Transverse colon (tissue), 4 donors: Measurements from ENCODE around the gene CRK. TPM values are rescaled to one million over a fixed set of nuclear protein-coding genes. Genes with fewer than 3 reads are reported as not detected.

Source experiments
- DNase-seq: peaks from one replicate; pipeline ENCODE4 v3.0.0-alpha.2; 2019
- H3K27ac ChIP-seq, 4 donors: fragments of 200-600 bp; sonication (generic); 2 replicates each; pipeline ENCODE4 v1.5.1; 2016 to 2018; ENCODE audit warnings: inconsistent platforms in 4 of 4
- H3K27me3 ChIP-seq: fragments of 200-600 bp; sonication (generic); 2 replicates; pipeline ENCODE4 v1.5.1; 2017; ENCODE audit warnings: inconsistent platforms
- H3K36me3 ChIP-seq, 4 donors: fragments of 200-600 bp; sonication (generic); 2 replicates each; pipeline ENCODE4 v1.5.1; 2017 to 2019; ENCODE audit warnings: inconsistent platforms in 4 of 4
- H3K4me1 ChIP-seq, 4 donors: fragments of 200-600 bp; sonication (generic); 2 replicates each; pipeline ENCODE4 v1.5.1; 2017 to 2020; ENCODE audit warnings: inconsistent platforms in 4 of 4
- H3K4me3 ChIP-seq, 4 donors: fragments of 200-600 bp; sonication (generic); 1 replicate in 1 of 4; 2 replicates in 3 of 4; pipeline versions ENCODE4 v1.5.1 to v1.6.1; 2017 to 2019; ENCODE audit warnings: inconsistent platforms in 4 of 4
- H3K9me3 ChIP-seq, 2 donors: fragments of 200-600 bp; sonication (generic); 2 replicates each; pipeline ENCODE4 v1.5.1; 2017 to 2019; ENCODE audit warnings: inconsistent platforms in 2 of 2
- EP300 ChIP-seq: sonication (generic); formaldehyde crosslinking; IDR thresholded peaks from one replicate; pipeline ENCODE4 v1.6.1; 2017; ENCODE audit warnings: antibody characterized with exemption, low read depth
- POLR2A ChIP-seq: fragments of 450-650 bp; IDR thresholded peaks from one replicate; pipeline ENCODE4 v1.6.1; 2016; ENCODE audit warnings: antibody characterized with exemption, mild to moderate bottlenecking, moderate library complexity
- POLR2AphosphoS5 ChIP-seq, 3 donors: sonication (generic); formaldehyde crosslinking; IDR thresholded peaks; one replicate each; pipeline ENCODE4 v1.6.1; 2016; ENCODE audit warnings: antibody characterized with exemption in 3 of 3
- WGBS, 2 donors: methylation state at CpG; one replicate each; pipeline ENCODE4 v1.1.5; 2018; ENCODE audit warnings: low coverage in 1 of 2; 5-methylcytosine and 5-hydroxymethylcytosine counted together
- in situ Hi-C, 4 donors: fragments of 200-750 bp; cut with MboI; loops; one replicate each; pipeline versions ENCODE4 v1.15.0 to v1.15.1; 2017; ENCODE audit warnings: low sequenced_read_pairs in 3 of 4, low pct_ligation_motif_present in 1 of 4, low pct_unique_long_range_greater_than_20kb in 1 of 4
- intact Hi-C: fragments of 100-400 bp; cut with DNase I; formaldehyde crosslinking; loops from one replicate; pipeline ENCODE4 v1.15.1; 2023; ENCODE audit warnings: low total_unique reads
- total RNA-seq, 4 donors: library from RNA; depleted of rRNA; stranded (reverse); fragments of >200 nt; gene quantifications; one replicate each; pipeline ENCODE4 v1.1.0, GENCODE V29; 2016
- TF ChIP-seq, protein P1 (sequence below), 5 experiments: fragments of 200-600 bp in 3 of 5; fragments of 450-650 bp in 2 of 5; sonication (generic) in 3 of 5; IDR thresholded peaks; 1 replicate in 2 of 5; 2 replicates in 3 of 5; pipeline ENCODE4 v1.5.1; 2016 to 2017; ENCODE audit warnings: antibody characterized with exemption in 5 of 5, inconsistent platforms in 3 of 5, mild to moderate bottlenecking in 2 of 5, moderate library complexity in 1 of 5

The CRK gene
- total RNA-seq, 4 donors from 2014 or later = 33.4 to 95.3 (median 63.4) TPM

GRCh38 chr17:1462164-1463112, 6.4 kb upstream of the CRK start:
- in situ Hi-C loops = no loop called here
- H3K27ac ChIP-seq = peak overlapping the region in 1 of 4 donors; percentile 16

GRCh38 chr17:1461198-1461944, 5.3 kb upstream of the CRK start:
- no peak for DNase-seq
- peaks cover 0 to 8% (median 4%) of the 10 kb centered on the region in 4 donors for H3K36me3 ChIP-seq
- H3K27me3 ChIP-seq = no peaks in the 10 kb centered on the region
- intact Hi-C loops (no loop called here), in situ Hi-C loops (no loop called here)
- H3K4me3 ChIP-seq = no peak overlapping the region
- H3K9me3 ChIP-seq = no peaks in the 10 kb centered on the region
- 76 to 87% methylated on average over 9 to 18 of the region's 18 CpGs for WGBS, 2 donors
- TF ChIP-seq, protein P1, sequence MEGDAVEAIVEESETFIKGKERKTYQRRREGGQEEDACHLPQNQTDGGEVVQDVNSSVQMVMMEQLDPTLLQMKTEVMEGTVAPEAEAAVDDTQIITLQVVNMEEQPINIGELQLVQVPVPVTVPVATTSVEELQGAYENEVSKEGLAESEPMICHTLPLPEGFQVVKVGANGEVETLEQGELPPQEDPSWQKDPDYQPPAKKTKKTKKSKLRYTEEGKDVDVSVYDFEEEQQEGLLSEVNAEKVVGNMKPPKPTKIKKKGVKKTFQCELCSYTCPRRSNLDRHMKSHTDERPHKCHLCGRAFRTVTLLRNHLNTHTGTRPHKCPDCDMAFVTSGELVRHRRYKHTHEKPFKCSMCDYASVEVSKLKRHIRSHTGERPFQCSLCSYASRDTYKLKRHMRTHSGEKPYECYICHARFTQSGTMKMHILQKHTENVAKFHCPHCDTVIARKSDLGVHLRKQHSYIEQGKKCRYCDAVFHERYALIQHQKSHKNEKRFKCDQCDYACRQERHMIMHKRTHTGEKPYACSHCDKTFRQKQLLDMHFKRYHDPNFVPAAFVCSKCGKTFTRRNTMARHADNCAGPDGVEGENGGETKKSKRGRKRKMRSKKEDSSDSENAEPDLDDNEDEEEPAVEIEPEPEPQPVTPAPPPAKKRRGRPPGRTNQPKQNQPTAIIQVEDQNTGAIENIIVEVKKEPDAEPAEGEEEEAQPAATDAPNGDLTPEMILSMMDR (IDR thresholded peaks at IDR 0.05) = no peak
- no peak for TF ChIP-seq POLR2A
- TF ChIP-seq EP300 = no peak
- TF ChIP-seq POLR2AphosphoS5 (IDR thresholded peaks at IDR 0.05) = no peak
- H3K27ac ChIP-seq = peak overlapping the region in 2 of 4 donors; percentile 63 to 73
- peaks cover 7 to 48% (median 12%) of the 10 kb centered on the region in 4 donors for H3K4me1 ChIP-seq

More at GRCh38 chr17:1462164-1463112, 6.4 kb upstream of the CRK start:
- H3K36me3 ChIP-seq = peaks cover 0 to 17% (median 7%) of the 10 kb centered on the region in 4 donors
- no peak overlapping the region for H3K4me3 ChIP-seq
- 81 to 100% methylated on average over 5 to 33 of the region's 33 CpGs for WGBS, 2 donors
- no peaks in the 10 kb centered on the region for H3K27me3 ChIP-seq
- intact Hi-C loops = no loop called here
- no peaks in the 10 kb centered on the region for H3K9me3 ChIP-seq
- peaks cover 5 to 37% (median 9%) of the 10 kb centered on the region in 4 donors for H3K4me1 ChIP-seq
- no peak for DNase-seq
- TF ChIP-seq EP300 = no peak

GRCh38 chr17:1460233-1460632, 4.2 kb upstream of the CRK start:
- Histone ChIP-seq H3K27me3 (no peaks in the 10 kb centered on the region), H3K4me1 (peaks cover 7 to 48% (median 12%) of the 10 kb centered on the region in 4 donors), H3K36me3 (peaks cover 0 to 2% (median under 1%) of the 10 kb centered on the region in 4 donors), H3K9me3 (no peaks in the 10 kb centered on the region), H3K27ac (peak overlapping the region; percentile 24 to 73 (median 63)), H3K4me3 (no peak overlapping the region)
- DNase-seq = peak; percentile 81
- WGBS, 2 donors = 36% methylated on average over 6 of the region's 6 CpGs; no CpG with 5 or more reads in 1 of the 2 donors
- intact Hi-C loops (no loop called here), in situ Hi-C loops (no loop called here)
- TF ChIP-seq POLR2AphosphoS5 (IDR thresholded peaks at IDR 0.05) (peak in 2 of 3 donors; percentile 44 to 48), POLR2A (peak; percentile 16)
- TF ChIP-seq, protein P1 (IDR thresholded peaks at IDR 0.05) = no peak

GRCh38 chr17:1455291-1455796, 688 bp downstream of the CRK start:
- in situ Hi-C loops (no loop called here), intact Hi-C loops (loop anchor here (2.0 kb wide), 1 partner anchor 55 kb away; the partner anchor contains the start of gene YWHAE)
- Histone ChIP-seq H3K27ac (peak overlapping the region; percentile 97 to 99 (median 98)), H3K27me3 (no peaks in the 10 kb centered on the region), H3K36me3 (no peaks in the 10 kb centered on the region), H3K9me3 (no peaks in the 10 kb centered on the region), H3K4me1 (peaks cover 27 to 65% (median 36%) of the 10 kb centered on the region in 4 donors), H3K4me3 (peak overlapping the region; percentile 75 to 99 (median 79))
- peak; percentile 38 for TF ChIP-seq POLR2A
- peak in 1 of 3 donors; percentile 40 for TF ChIP-seq POLR2AphosphoS5 (IDR thresholded peaks at IDR 0.05)
- TF ChIP-seq, protein P1 (IDR thresholded peaks at IDR 0.05) = peak; percentile 54 to 91 (median 58)
- TF ChIP-seq EP300 = no peak
- peak; percentile 68 for DNase-seq
- WGBS, 2 donors = 0% methylated on average over 17 of the region's 31 CpGs; no CpG with 5 or more reads in 1 of the 2 donors
